Right lobe of liver (tissue), 6 donors: ENCODE results near the gene HSPA4. TPM values are rescaled to one million over a fixed set of nuclear protein-coding genes. Genes with fewer than 3 reads are reported as not detected.

Experiments
- ATAC-seq, 4 donors: fragments of 200-7000 bp; cut with Tn5 transposase; one replicate each; pipeline ENCODE4 v1.9.1; 2020; ENCODE audit warnings: mild to moderate bottlenecking in 4 of 4, moderate library complexity in 4 of 4
- DNase-seq, 3 donors: peaks; one replicate each; pipeline ENCODE4 v3.0.0-alpha.2; 2020
- H3K27ac ChIP-seq, 3 donors: fragments of 200-600 bp; one replicate each; pipeline ENCODE4 v1.8.0; 2022
- H3K27me3 ChIP-seq, 2 donors: fragments of 200-600 bp; one replicate each; pipeline ENCODE4 v1.8.0; 2022
- H3K36me3 ChIP-seq, 4 donors: fragments of 200-600 bp; sonication (generic) in 1 of 4; one replicate each; pipeline versions ENCODE4 v1.5.1 to v1.8.0; 2017 to 2022; ENCODE audit warnings: control low read depth in 1 of 4
- H3K4me1 ChIP-seq, 4 donors: fragments of 200-600 bp; sonication (generic) in 1 of 4; one replicate each; pipeline versions ENCODE4 v1.5.1 to v1.8.0; 2017 to 2022; ENCODE audit warnings: control low read depth in 1 of 4
- H3K4me3 ChIP-seq, 3 donors: fragments of 200-600 bp; one replicate each; pipeline ENCODE4 v1.8.0; 2022
- H3K9me3 ChIP-seq, 4 donors: fragments of 200-600 bp; sonication (generic) in 1 of 4; one replicate each; pipeline versions ENCODE4 v1.5.1 to v1.8.0; 2017 to 2022; ENCODE audit warnings: control low read depth in 1 of 4
- CTCF ChIP-seq, 4 donors: fragments of 200-600 bp in 3 of 4; fragments of 450-650 bp in 1 of 4; IDR thresholded peaks; one replicate each; pipeline versions ENCODE4 v1.5.1 to v1.8.0; 2016 to 2022; ENCODE audit warnings: antibody characterized with exemption in 4 of 4, mild to moderate bottlenecking in 2 of 4
- POLR2A ChIP-seq: fragments of 450-650 bp; IDR thresholded peaks from one replicate; pipeline ENCODE4 v1.6.1; 2017; ENCODE audit warnings: antibody characterized with exemption, mild to moderate bottlenecking
- WGBS: methylation state at CpG from one replicate; pipeline ENCODE4 v1.1.6; 2018; ENCODE audit warnings: low coverage, low lambda C conversion rate; ENCODE audit not compliant: insufficient coverage; ENCODE audit errors: missing lambda C conversion rate; 5-methylcytosine and 5-hydroxymethylcytosine counted together
- intact Hi-C, 2 donors: fragments of 100-400 bp; cut with DNase I; formaldehyde crosslinking; loops; one replicate each; pipeline versions ENCODE4 v1.11.2 to v1.14.1; 2022
- total RNA-seq, 6 experiments: library from RNA; depleted of rRNA in 2 of 6; stranded (reverse); fragments of >200 nt in 2 of 6; fragmentation: NEBNext Ultra II Directional in 3 of 6; extraction: Animal tissue kit (Norgen Biotek cat#: 25700) in 3 of 6; gene quantifications; one replicate each; pipeline versions ENCODE4 v1.1.0 to v1.2.4, GENCODE V29; 2016 to 2023
- donor health status: DM: no; HTN: yes; CAD: no.
- donor health status: DM: no; HTN: no; CAD: no.
- donor health status: DM: no; HTN: no; CAD: no.
- donor health status: DM: no; HTN: yes; CAD: no.
- donor health status: DM: no; HTN: yes; CAD: no.

The HSPA4 gene
- total RNA-seq, 6 experiments from 2014 or later: 30.1 to 68.6 (median 46.1) TPM

- TF ChIP-seq POLR2A: no peak
- TF ChIP-seq CTCF (IDR thresholded peaks at IDR 0.05): no peak
- ATAC-seq: no peak
- intact Hi-C loops: no loop called here
- Histone ChIP-seq H3K4me1 (peaks cover 0 to 38% (median 13%) of the 10 kb centered on the region in 4 donors), H3K27me3 (no peaks in the 10 kb centered on the region), H3K36me3 (no peaks in the 10 kb centered on the region), H3K4me3 (peak overlapping the region; percentile 74 to 85 (median 77)), H3K27ac (peak overlapping the region in 1 of 3 donors; percentile 100), H3K9me3 (no peaks in the 10 kb centered on the region)
- WGBS: 92% methylated on average over 9 of the region's 15 CpGs
- peak in 1 of 3 donors; percentile 23 for DNase-seq
Observed at GRCh38 chr5:133053448-133053847, 1.6 kb downstream of the HSPA4 start.

- TF ChIP-seq CTCF (IDR thresholded peaks at IDR 0.05) (no peak), POLR2A (no peak)
- Histone ChIP-seq H3K4me1 (peaks cover 0 to 37% (median 9%) of the 10 kb centered on the region in 4 donors), H3K9me3 (no peaks in the 10 kb centered on the region), H3K27me3 (no peaks in the 10 kb centered on the region), H3K27ac (no peak overlapping the region), H3K36me3 (no peaks in the 10 kb centered on the region), H3K4me3 (no peak overlapping the region)
- DNase-seq: no peak
- no peak for ATAC-seq
- WGBS: 80% methylated on average over 7 of the region's 7 CpGs
- intact Hi-C loops: no loop called here
Observed at GRCh38 chr5:133054697-133055471, 3.1 kb downstream of the HSPA4 start.

DNA sequence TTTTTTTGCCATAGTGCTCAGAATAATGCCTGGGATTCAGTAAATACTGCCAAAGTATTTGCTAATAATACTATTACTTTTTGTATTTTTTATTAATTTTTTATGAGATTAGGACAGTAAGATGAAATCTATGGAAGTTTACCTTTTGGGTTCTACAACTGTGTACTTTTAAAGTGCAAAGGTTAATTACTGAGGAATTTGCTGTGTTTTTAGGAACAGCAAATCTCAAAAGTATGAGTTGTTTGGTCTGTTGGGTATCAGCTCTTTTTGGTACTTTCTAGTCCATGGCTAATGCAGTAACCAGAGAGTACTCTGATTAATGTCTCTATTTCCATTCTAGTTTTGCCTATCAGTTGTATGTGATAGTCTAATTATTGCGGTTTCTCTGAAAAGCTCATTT lies 5.1 kb downstream of the HSPA4 start:
- ATAC-seq: no peak
- intact Hi-C loops: no loop called here
- H3K4me3 ChIP-seq: no peak overlapping the region
- H3K4me1 ChIP-seq: peaks cover 0 to 27% (median 2%) of the 10 kb centered on the region in 4 donors
- no peaks in the 10 kb centered on the region for H3K36me3 ChIP-seq
- no peaks in the 10 kb centered on the region for H3K9me3 ChIP-seq
- no peak overlapping the region for H3K27ac ChIP-seq
- TF ChIP-seq CTCF (IDR thresholded peaks at IDR 0.05) (no peak), POLR2A (no peak)
- DNase-seq: no peak
- no peaks in the 10 kb centered on the region for H3K27me3 ChIP-seq
- 88% methylated on average over 1 of the region's 1 CpG for WGBS

DNA sequence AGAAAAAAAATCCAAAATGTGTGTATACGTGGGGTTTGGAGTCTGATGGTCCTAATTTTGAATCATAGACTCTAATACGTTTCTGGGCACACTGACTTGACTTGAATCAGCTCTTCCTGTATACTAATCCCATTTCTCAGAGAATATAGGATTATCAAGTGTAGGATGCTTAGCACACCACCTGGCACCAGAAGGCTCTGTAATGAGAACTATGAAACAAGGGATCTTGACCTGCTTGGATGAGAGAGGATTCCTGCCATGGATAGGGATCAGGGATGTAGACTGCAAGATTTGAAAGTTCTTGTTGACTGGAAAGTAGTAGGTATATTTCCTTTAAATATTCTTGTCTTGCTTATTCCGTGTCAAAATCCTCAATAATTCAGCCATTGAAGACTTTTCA lies 7.8 kb downstream of the HSPA4 start:
- no peak for TF ChIP-seq POLR2A
- TF ChIP-seq CTCF (IDR thresholded peaks at IDR 0.05): no peak
- H3K36me3 ChIP-seq: no peaks in the 10 kb centered on the region
- H3K27me3 ChIP-seq: no peaks in the 10 kb centered on the region
- intact Hi-C loops: no loop called here
- H3K27ac ChIP-seq: no peak overlapping the region
- WGBS: 78% methylated on average over 3 of the region's 3 CpGs
- H3K9me3 ChIP-seq: no peaks in the 10 kb centered on the region
- H3K4me1 ChIP-seq: peaks cover 0 to 11% (median 0%) of the 10 kb centered on the region in 4 donors
- ATAC-seq: no peak
- H3K4me3 ChIP-seq: no peak overlapping the region
- no peak for DNase-seq
